Testis (tissue), 2 donors: Measurements from ENCODE around the gene AMT.

Source experiments
- CTCF ChIP-seq, 3 experiments: fragments of 450-650 bp in 2 of 3; fragments of 200-600 bp in 1 of 3; sonication (generic) in 1 of 3; IDR thresholded peaks; one replicate each; pipeline ENCODE4 v1.5.1; 2016 to 2019; ENCODE audit warnings: antibody characterized with exemption in 3 of 3, mild to moderate bottlenecking in 2 of 3, moderate library complexity in 1 of 3
- POLR2A ChIP-seq: fragments of 450-650 bp; IDR thresholded peaks from one replicate; pipeline ENCODE4 v1.6.1; 2017; ENCODE audit warnings: antibody characterized with exemption, mild to moderate bottlenecking, moderate library complexity

- TF ChIP-seq POLR2A (no peak), CTCF (IDR thresholded peaks at IDR 0.05) (no peak)
Observed at GRCh38 chr3:49401766-49402165, 20.5 kb downstream of the AMT start.
